ACHN (cell line): ENCODE results near the gene AKAP12.
A peak's percentile ranks its signal among the peaks of the same experiment; 100 is the strongest.

ENCODE experiments used
- DNase-seq: peaks from one replicate; pipeline ENCODE4 v3.0.0-alpha.2; 2015
- in situ Hi-C: cut with HindIII; loops from 2 replicates; pipeline ENCODE4 v1.10.0; 2017; ENCODE audit warnings: low sequenced_read_pairs, low pct_ligation_motif_present, low pct_unique_long_range_greater_than_20kb

The AKAP12 gene

DNA sequence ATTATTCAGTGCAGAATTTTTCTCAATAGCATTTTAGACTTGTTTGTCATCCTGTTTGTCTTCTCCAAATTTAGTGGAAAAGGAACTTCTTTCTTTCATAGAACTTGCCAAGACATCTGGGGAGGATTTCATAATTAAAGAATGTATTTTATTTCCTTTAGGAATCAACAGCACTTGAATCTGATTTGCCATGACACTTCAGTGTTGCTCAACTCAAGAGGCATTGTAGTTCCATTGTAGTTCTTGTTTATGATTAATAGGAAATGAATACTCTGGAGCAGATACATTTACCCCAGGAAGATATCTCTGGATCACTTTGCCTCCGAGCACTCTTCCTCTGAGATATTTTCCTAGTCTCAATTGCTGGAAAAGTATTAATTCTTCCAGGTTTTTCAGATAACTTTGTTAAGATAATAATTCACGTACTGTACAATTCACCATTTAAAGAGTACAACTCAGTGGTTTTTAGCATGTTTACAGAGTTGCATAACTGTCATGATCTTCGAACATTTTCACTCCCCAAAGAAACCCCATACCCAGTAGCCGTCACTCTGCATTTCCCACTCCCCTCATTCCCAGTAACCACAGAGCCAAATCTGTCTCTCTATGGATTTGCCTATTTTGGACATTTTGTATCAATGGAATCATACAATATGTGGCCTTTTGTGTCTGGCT is 29.7 kb downstream of the AKAP12 start:
- no peak for DNase-seq
- in situ Hi-C loops: no loop called here

DNA sequence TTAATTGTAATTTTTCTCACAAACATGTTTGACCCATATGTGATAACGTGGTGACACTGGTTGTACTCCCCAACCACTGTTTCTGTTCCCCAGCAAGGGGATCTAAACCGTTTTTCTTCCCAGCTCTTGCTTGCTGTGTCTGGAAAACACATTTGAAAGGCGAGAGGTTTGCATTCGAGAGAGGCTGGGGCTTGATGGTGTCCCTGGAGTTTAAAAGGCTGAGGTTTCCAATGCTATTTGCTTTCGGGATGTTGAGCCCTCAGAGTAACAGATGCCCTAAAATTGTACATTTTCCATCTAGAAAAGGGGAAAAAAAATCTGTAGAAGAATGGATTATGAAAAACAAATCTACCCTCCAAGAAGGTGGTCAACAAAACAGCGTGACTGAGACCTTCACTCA is 35.4 kb downstream of the AKAP12 start:
- in situ Hi-C loops: no loop called here
- DNase-seq: no peak

DNA sequence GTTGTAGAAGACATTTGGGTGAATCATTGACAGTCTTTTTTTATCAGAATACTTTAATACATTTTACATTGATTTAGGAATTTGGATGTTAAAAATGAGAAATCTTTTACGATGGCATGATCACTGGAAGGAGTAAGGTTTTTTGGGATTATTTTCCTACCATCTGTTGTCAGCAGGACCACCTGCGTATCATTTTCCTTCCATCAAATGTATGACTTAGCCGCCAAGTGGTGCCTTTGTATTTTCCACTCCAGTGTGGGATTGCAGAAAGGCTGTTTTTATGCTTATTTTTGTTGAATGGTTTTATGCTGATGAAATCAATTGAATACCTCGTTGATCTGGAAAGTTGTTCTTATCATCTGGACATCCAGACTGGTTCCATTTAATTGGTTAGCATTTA is 35.8 kb downstream of the AKAP12 start:
- in situ Hi-C loops: no loop called here
- no peak for DNase-seq

DNA sequence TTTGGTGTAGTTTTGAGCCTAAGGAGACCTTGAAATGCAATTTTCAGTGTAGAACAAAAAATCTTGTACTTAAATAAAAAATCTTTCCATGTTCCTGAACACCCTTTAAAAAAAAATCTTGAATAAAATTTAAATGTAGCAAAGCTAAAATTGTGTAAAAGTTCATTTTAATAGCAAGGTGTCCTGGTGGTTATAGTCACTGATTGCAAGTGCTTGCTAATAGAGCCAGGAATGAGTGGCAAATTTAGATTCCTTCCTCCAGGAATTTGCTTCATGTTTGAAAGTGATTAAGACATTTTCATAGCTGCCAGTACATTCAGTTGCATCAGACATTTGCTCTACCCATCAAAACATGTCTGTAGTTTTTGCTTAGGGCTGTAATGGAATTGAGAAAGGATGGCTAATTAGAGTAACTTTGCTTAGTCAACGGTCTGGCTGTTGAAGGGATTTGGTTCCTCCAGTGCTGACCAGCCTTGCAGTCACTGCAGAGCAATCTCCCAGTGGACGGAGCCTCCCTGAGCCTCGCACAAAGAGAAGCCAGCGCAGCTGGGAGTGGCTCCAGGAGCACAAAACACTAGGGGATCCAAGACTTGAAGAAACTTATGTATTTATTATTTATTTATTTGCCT is 36.5 kb downstream of the AKAP12 start:
- in situ Hi-C loops: no loop called here
- no peak for DNase-seq

DNA sequence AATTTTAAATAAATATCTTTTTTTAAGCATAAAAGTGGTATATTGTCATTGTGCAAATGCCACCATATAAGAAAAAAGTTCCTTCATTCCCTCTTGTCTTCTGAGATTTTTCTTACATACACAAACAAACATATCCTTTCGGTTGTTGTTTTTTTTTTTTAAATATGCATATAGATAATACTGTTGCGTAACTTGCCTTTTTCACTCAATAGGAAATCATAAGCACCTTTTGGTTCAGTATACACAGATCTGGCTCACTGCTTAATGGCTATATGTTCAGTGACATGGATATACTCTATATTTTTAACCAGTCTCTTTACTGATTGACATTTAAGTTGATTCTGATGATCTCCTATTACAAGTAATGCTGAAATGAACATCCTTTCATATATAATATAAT is 40.1 kb downstream of the AKAP12 start:
- in situ Hi-C loops: no loop called here
- no peak for DNase-seq

DNA sequence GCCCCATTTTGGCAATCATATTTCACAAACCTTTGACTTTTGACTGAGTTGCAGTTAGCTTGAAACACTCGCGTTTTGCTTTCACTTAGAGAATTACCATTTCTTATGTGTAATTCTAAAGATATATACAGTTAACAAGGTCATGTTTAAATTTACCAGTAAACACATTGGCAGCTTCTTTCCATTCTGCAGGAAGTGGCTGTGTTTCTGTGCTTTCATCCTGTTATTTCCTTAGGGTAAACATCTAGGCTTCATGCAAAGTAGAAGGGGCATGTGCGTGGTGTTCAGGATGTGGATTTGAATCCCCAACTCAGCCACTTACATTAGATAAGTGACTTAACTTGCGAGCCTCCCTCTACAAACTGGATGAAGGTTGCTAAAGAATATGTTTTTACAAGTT is 41.1 kb downstream of the AKAP12 start:
- no peak for DNase-seq
- in situ Hi-C loops: no loop called here

DNA sequence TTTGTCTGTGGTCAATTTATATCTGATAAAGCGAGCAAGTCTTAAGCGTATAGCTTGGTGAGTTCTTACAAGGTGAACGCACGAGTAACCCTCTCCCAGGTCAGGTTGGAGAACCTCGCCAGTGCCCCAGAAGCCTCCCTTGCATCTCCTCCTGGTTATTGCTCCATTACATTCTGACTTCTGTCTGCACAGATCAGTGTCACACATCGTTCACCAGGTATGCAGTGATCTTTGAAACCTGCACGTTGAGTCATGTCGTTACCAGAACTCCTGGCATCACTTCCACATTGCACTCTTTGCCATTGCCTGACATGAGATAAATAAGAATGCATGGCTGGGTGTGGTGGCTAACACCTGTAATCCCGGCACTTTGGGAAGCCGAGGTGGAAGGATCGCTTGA is 44.2 kb downstream of the AKAP12 start:
- in situ Hi-C loops: no loop called here
- peak; percentile 23 for DNase-seq

DNA sequence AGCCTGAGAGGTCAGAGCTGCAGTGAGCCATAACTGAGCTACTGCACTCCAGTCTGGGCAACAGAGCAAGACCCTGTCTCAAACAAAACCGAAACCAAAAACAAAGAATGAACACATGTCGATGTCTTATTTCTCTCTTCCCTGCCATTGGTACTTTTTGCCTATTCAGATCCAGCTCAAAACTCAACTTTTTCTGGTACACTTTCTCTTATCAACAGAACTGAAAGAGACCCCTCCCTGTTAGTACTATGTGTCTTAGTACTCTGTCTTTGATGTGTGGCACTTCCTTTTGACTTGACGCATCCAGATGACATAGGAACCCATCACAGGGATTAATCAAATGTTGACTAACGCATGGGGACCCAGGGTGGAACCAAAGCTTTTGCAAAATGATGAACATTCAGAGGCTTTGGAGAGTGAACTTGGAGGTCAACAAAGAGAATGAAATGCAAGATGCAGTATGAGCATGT is 44.8 kb downstream of the AKAP12 start:
- in situ Hi-C loops: no loop called here
- DNase-seq: no peak

DNA sequence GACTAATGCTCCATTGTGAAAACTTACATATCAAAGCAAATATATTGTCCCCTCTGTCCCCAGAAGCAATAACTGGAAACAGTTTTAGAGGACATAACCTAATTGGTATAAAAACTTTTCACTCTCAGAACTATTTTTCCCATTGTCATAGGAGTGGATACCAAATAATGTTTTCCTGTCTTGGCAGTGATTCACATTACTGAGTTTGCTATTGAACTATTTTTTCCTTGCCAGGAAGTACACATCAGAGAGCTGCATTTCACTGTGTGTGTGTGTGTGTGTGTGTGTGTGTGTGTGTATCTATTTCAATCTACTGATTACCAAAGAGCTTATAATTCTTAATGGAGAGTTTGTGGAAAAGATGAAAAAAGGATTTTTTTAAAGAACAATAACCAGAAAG is 45.4 kb downstream of the AKAP12 start:
- DNase-seq: peak; percentile 6
- in situ Hi-C loops: no loop called here

DNA sequence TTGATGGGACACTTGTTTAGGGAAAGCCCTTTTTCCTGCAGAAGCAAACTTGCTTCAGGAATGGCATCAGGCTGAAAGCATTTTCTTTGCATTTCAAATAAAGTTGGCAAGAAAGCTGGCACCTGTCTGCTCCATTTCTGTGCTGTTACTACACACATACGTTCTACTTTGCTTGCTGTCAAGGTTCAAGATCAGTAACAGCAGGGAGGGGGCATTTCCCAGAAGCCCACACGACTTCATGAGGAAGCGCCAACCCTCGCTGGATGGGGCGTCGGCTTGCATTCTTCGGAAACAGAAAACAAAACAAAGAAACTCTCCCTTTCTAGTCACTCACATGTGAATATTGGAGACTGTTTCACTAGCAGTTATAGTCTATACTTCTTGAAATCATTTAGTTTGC is 46.4 kb downstream of the AKAP12 start:
- in situ Hi-C loops: no loop called here
- no peak for DNase-seq

DNA sequence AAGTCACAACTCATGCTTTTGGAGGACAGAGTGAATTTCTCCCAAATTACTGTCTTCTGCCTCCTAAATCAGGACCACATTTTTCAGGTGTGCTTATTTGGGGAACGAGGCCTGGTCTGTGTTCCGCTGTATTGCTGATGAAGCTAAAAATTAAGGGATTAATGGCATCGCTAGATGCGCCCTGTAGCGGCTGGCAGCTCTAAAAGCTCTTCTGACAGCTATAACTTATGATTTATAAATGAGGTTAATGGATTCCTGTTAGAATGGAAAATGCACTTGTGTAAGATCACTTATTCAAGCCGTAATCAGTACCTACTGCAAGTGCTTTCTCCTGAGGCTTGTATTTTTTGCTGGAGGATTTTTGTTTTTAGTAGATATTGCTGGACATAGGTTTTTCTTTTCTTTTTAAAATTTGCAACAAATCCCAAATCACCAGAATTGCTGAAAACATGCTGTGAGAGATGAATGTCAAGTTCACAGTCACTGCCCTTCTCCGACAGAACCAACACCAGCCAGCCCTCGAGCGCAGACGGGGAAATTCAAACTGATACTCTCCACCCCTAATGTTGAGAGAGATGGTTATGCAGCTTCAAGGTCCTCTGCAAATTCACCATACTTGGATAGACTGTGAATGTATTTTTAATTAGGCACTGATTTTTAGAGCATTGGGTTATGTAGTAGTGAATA is 49.1 kb downstream of the AKAP12 start:
- no peak for DNase-seq
- in situ Hi-C loops: no loop called here

DNA sequence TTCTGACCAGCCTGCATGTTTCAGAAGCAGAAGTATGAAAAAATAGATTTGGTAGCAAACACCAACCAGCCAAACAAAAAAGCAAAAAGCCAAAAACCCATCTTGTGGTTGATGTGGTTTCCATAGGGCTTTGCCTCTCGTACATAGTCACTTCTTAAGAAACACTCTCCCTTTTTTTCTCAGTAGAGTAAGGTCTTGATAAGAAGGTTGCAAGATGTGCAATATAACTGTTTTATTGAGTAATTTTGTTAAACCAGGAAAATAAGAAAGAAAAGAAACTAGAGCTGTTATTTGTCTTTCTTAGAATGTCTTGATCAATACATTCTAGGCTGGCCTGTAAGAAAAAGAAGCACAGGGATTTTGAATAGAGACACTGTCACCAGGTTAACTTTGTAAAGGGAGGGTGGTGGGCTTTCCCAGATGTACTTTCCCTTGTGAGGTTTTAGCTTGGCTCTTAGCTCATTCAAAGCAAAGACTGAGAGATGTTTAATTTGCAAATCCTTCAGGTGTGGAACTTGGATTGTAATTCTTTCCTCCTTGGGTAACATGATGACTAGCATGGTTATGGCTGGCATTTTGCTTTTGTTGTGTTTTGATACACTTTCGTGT is 49.7 kb downstream of the AKAP12 start:
- no peak for DNase-seq
- in situ Hi-C loops: no loop called here

DNA sequence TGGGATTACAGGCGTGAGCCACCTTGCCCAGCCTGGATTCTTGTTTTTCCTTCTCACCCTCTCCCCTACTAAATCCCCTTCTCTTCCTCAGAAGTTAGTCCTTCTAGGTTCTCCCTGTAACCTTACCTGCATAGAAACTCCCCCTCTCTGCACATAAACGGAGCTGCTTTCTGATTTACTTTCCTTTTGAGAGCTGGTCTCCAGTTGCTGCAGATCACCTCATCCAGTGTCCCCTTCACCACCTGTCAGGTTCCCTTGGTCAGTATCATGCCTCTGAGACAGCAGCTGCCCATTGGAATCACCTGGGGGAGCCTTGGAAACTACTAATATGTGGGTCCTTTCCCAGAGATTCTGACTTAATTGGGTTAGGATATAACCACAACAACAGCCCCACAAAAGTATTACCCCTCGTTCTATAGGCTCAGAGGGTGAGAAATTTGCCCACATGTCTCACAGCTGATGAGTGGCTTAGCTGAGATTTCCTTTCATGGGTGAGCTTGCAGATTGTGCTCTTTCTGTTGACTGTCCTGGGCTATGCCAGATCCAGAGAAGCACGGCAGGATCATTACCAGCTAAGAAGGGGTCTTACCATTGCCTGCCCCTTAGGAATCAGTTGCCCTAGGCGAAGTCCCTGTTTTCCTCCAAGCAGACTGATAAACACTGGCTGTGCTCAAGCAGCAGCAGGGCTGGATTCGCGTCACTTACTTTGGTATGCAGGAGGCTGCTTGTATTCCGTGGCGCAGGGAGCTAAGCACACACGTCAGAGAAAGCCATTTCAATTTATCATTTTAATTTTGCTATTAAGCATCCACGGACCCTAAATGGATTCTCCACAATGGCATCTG is 51.3 kb downstream of the AKAP12 start:
- in situ Hi-C loops: no loop called here

DNA sequence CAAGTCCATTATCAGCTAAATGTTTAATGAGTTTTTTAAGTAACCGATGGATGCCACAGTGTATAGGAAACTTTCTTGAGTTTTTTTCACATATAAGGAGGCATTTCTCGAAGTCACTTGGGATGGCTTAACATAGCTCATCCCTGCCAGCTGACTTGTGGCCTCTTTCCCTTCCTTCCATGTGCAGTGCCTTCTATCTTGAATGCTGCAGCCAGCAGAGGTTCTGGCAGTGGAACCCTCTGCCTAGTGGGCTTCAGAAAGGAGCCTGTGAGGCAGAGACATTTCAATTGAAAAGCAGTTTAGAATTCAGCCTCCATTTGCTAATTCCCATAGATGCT is 51.9 kb downstream of the AKAP12 start:
- no peak for DNase-seq
- in situ Hi-C loops: no loop called here

More for the DNA sequence above, 51.3 kb downstream of the AKAP12 start:
- no peak for DNase-seq

DNA sequence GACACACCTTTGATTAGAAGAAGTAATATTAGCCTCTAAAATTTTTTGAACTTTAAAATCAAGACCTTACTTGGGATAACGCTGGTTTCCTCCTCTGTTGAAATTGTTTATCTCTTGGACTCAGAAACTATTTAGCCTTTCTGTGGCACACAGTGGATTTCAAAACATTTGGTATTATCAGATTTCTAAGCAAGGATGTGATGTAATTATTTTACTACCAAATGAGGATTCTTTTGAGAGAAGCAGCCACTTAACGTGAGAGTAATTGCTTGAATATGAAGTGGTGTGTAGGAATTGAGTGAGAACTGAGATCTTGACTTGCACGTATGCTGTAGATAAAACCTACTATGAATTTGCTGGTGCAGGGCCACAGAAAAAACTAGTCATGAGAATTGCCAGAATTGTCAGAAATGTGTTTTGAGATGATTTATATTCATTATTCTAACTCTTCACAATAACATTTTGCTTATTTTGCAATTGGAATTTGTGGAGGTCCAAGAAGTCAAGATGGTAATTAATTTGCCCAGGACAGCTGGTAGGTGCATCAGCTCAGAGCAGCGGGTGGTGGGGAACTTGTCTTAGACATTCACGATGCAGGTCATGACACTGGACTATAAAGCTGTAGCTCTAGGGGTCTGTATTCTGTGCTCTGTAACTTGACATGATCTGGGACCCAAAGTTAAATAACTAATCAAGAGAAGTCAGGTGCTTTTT is 53.4 kb downstream of the AKAP12 start:
- no peak for DNase-seq
- in situ Hi-C loops: no loop called here

DNA sequence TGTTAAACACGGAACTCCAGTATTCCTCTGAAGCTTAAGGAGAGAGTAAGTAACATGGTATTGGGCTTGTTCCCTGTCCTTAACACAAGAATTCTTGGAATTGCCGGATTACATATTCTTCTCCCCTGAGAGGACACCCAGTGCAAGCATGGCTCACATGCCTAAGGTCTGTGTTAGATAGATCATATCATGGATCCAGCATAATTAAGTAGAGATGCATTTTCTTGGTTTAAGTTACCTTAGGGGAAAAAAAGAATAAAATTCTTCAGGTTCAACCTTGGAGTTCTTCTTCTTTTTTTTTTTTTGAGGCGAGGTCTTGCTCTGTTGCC is 53.9 kb downstream of the AKAP12 start:
- in situ Hi-C loops: no loop called here
- DNase-seq: no peak

DNA sequence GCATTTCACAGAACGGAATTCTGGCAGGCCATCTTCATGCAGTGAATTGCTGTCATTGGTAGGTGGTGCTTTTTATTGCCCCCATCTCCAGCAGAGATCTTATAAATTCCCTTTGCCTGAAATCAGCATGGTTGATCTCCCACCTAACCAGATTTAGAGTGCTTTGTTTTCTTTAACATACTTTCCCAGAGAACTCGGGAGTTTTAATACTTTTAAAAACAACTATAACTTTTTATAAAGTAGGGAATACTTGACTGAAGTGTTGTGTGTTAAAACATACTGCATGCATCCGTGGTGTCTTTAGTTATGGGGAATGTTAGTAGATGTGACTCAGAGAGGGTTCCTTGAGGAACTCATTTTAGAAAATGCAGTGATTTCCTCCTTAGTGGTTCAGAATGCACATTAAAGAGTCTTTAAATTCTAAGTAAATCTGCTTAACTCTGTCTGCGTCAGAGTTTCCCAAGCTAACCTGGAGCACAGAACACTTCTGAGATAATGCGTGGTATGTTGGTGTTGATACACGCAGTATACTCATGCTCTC is 54.9 kb downstream of the AKAP12 start:
- in situ Hi-C loops: no loop called here

DNA sequence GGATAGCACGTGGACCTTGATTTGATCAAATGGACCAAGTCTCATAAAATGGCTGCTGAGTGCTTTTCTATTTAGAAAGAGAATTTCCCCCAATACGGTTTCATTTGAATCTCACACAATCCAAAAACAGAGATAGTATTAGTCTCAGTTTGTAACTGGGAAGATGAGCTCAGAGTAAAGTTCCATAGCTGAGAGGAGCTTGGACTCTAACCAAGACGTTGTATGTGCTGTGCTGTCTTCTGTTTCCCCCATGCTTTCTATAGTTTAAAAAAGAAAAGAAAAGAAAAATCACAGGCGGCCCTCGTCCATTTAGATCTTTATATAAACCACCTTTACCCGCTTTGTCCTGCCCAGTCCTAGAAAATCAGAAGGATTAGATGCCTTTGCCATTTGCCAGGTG is 58.1 kb downstream of the AKAP12 start:
- in situ Hi-C loops: no loop called here

More for the DNA sequence above, 54.9 kb downstream of the AKAP12 start:
- DNase-seq: no peak

More for the DNA sequence above, 58.1 kb downstream of the AKAP12 start:
- DNase-seq: no peak
